HG03442 (cell line): ENCODE measurements around the gene RNF175.
"Not testable (repeated sequence)": the region's sequence is repeated elsewhere in the genome, so short reads cannot be mapped to it uniquely, and the experiment has no call there.

ENCODE experiments used
- ATAC-seq: cut with Tn5 transposase; IDR thresholded peaks from one replicate; pipeline ENCODE4 v1.9.1; 2021; ENCODE audit warnings: mild to moderate bottlenecking, moderate library complexity; ENCODE audit not compliant: unreplicated experiment

Gene RNF175

GRCh38 chr4:153684971-153685371, 74.9 kb downstream of the RNF175 start:
- peak; percentile 19 for ATAC-seq

GRCh38 chr4:153684182-153684970, 75.4 kb downstream of the RNF175 start, which contains the start of gene TLR2:
TSS of gene TLR2 (plus strand) at chr4:153684280. CDS start at chr4:153702908, 18,628 bp downstream.
- peak; percentile 92 for ATAC-seq

GRCh38 chr4:153683763-153684181, 76.1 kb downstream of the RNF175 start:
- no peak for ATAC-seq

GRCh38 chr4:153679486-153679885, 80.3 kb downstream of the RNF175 start:
- ATAC-seq, result no peak

GRCh38 chr4:153676984-153677383, 82.8 kb downstream of the RNF175 start:
- ATAC-seq, result no peak

GRCh38 chr4:153676486-153676885, 83.3 kb downstream of the RNF175 start:
- ATAC-seq, result no peak

GRCh38 chr4:153669838-153670237, 90.0 kb downstream of the RNF175 start:
- ATAC-seq, result no peak

GRCh38 chr4:153668647-153669046, 91.2 kb downstream of the RNF175 start:
- no peak for ATAC-seq

GRCh38 chr4:153666505-153666904, 93.3 kb downstream of the RNF175 start:
- ATAC-seq, result not testable (repeated sequence)

GRCh38 chr4:153663667-153664066, 96.2 kb downstream of the RNF175 start:
- no peak for ATAC-seq

- no peak for ATAC-seq
Observed at GRCh38 chr4:153661908-153662307, 97.9 kb downstream of the RNF175 start.

- ATAC-seq, result no peak
Observed at GRCh38 chr4:153661215-153661822, 98.5 kb downstream of the RNF175 start.
